T-helper 1 cell (primary cell): Measurements from ENCODE around the gene FBXO5.
"Not testable (repeated sequence)": the region's sequence is repeated elsewhere in the genome, so short reads cannot be mapped to it uniquely, and the experiment has no call there.

Source experiments
- DNase-seq, 5 donors: peaks; one replicate each; pipeline ENCODE4 v3.0.0-alpha.2; 2012 to 2020

The FBXO5 gene

GRCh38 chr6:152986978-152987377 is 4.1 kb upstream of the FBXO5 start:
- DNase-seq: no peak

GRCh38 chr6:152985300-152985699 is 2.5 kb upstream of the FBXO5 start:
- DNase-seq: not testable (repeated sequence)

GRCh38 chr6:152984513-152984872 is 1.7 kb upstream of the FBXO5 start:
- peak in 1 of 5 donors; percentile 27 for DNase-seq

GRCh38 chr6:152983637-152984512 is 1.0 kb upstream of the FBXO5 start:
- peak; percentile 84 to 93 (median 90) for DNase-seq

- peak in 2 of 5 donors; percentile 8 to 15 for DNase-seq
Measured at GRCh38 chr6:152981989-152982903, 595 bp downstream of the FBXO5 start.

GRCh38 chr6:152981219-152981618 is 1.6 kb downstream of the FBXO5 start:
- DNase-seq: no peak

- DNase-seq: no peak
Measured at GRCh38 chr6:152980656-152981055, 2.2 kb downstream of the FBXO5 start.

GRCh38 chr6:152979116-152979515 is 3.7 kb downstream of the FBXO5 start:
- DNase-seq: no peak

- no peak for DNase-seq
Measured at GRCh38 chr6:152978058-152978457, 4.8 kb downstream of the FBXO5 start.

GRCh38 chr6:152977556-152977955 is 5.3 kb downstream of the FBXO5 start:
- no peak for DNase-seq

- DNase-seq: no peak
Measured at GRCh38 chr6:152976749-152977148, 6.1 kb downstream of the FBXO5 start.

- DNase-seq: peak in 1 of 5 donors; percentile 36
Measured at GRCh38 chr6:152975204-152975915, 7.5 kb downstream of the FBXO5 start.

- peak in 1 of 5 donors; percentile 35 for DNase-seq
Measured at GRCh38 chr6:152973916-152974315, 8.9 kb downstream of the FBXO5 start.

- no peak for DNase-seq
Measured at GRCh38 chr6:152969688-152970418, 13.0 kb downstream of the FBXO5 start.

GRCh38 chr6:152966168-152966894 is 16.5 kb downstream of the FBXO5 start:
- not testable (repeated sequence) for DNase-seq

- no peak for DNase-seq
Measured at GRCh38 chr6:152959333-152959732, 23.5 kb downstream of the FBXO5 start.

GRCh38 chr6:152957796-152958195 is 25.0 kb downstream of the FBXO5 start:
- DNase-seq: no peak

GRCh38 chr6:152954443-152954842 is 28.4 kb downstream of the FBXO5 start:
- no peak for DNase-seq

GRCh38 chr6:152952866-152953509 is 29.9 kb downstream of the FBXO5 start:
- peak in 1 of 5 donors; percentile 12 for DNase-seq

- DNase-seq: no peak
Measured at GRCh38 chr6:152952045-152952444, 30.8 kb downstream of the FBXO5 start.

- no peak for DNase-seq
Measured at GRCh38 chr6:152950240-152950639, 32.6 kb downstream of the FBXO5 start.
